PC-9 (cell line): ENCODE measurements around the gene PLAU.

ENCODE experiments used
- EZH2 ChIP-seq: fragments of 200-600 bp; sonication (generic); IDR thresholded peaks from 2 replicates; pipeline ENCODE4 v1.8.0; 2017; ENCODE audit warnings: antibody characterized with exemption, low read depth
- TF ChIP-seq, protein P1 (sequence below): fragments of 200-600 bp; sonication (generic); conservative IDR thresholded peaks from 2 replicates; pipeline ENCODE4 v1.6.1; 2017; ENCODE audit warnings: mixed run types, antibody characterized with exemption, mild to moderate bottlenecking, moderate library complexity

DNA sequence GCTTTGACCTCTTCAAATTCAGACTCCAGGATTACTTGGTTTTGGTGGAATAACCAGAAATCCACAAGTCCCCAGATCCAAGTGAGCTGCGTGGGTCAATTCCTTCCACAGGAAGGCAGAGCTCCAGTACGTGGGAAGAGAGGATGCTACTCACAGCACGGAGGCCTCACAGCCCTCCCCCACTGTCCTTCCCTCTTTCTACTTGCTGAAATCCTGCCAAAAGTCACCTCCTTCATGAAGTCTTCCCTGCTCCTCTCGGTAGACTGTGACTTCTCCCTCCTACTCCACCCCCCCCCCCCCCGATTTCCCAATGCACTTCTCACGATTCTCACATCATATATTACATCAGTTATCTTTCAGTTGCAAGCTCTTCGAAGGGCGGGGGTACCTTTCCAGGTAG, 48.9 kb upstream of the PLAU start:
- TF ChIP-seq, protein P1, sequence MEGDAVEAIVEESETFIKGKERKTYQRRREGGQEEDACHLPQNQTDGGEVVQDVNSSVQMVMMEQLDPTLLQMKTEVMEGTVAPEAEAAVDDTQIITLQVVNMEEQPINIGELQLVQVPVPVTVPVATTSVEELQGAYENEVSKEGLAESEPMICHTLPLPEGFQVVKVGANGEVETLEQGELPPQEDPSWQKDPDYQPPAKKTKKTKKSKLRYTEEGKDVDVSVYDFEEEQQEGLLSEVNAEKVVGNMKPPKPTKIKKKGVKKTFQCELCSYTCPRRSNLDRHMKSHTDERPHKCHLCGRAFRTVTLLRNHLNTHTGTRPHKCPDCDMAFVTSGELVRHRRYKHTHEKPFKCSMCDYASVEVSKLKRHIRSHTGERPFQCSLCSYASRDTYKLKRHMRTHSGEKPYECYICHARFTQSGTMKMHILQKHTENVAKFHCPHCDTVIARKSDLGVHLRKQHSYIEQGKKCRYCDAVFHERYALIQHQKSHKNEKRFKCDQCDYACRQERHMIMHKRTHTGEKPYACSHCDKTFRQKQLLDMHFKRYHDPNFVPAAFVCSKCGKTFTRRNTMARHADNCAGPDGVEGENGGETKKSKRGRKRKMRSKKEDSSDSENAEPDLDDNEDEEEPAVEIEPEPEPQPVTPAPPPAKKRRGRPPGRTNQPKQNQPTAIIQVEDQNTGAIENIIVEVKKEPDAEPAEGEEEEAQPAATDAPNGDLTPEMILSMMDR: no peak
- TF ChIP-seq EZH2: no peak
